GM12878 (cell line): ENCODE data around the gene ANKS1A. TPM values are rescaled to one million over a fixed set of nuclear protein-coding genes. Genes with fewer than 3 reads are reported as not detected.

Experiments used
- ATAC-seq: fragments of 200-7000 bp; cut with Tn5 transposase; 3 replicates; pipeline ENCODE4 v1.9.1; 2020; ENCODE audit warnings: mild to moderate bottlenecking, moderate library complexity
- BruUV-seq: library from RNA; stranded (reverse); fragments of 400-500 nt; replicated peaks from 2 replicates; lab custom pipeline; 2021; lab: Mats Ljungman, UMichigan
- CTCF ChIA-PET: fragments of 300-600 bp; sonication (Branson Sonifier 250); formaldehyde crosslinking; extraction: SDS; loops from one replicate; lab custom pipeline; 2021; ENCODE audit warnings: inconsistent platforms; lab: Yijun Ruan, JAX
- POLR2A ChIA-PET: fragments of 350-600 bp; formaldehyde crosslinking; extraction: SDS; loops from one replicate; lab custom pipeline; 2021; ENCODE audit warnings: inconsistent platforms; lab: Charles Lee
- RAD21 ChIA-PET: fragments of 300-600 bp; sonication (Branson Sonifier 250); formaldehyde crosslinking; loops from one replicate; lab custom pipeline; 2023; ENCODE audit warnings: antibody characterized with exemption; ENCODE audit not compliant: unreplicated experiment; lab: Charles Lee
- SMC1A ChIA-PET: fragments of 300-600 bp; sonication (Branson Sonifier 250); formaldehyde crosslinking; loops from one replicate; lab custom pipeline; 2023; ENCODE audit not compliant: unreplicated experiment, uncharacterized antibody; lab: Charles Lee
- DNase-seq: peaks from one replicate; pipeline ENCODE4 v3.0.0-alpha.2; 2011; ENCODE audit warnings: low read depth, low spot score
- FAIRE-seq: peaks from 3 replicates; lab custom pipeline; 2011; peaks lifted over from hg19 to GRCh38; lab: Jason Lieb, UNC
- H2AFZ ChIP-seq: 2 replicates; pipeline ENCODE4 v1.6.0; 2011; ENCODE audit warnings: low read depth, low read length, control low read depth; ENCODE audit not compliant: control insufficient read depth
- H3K27ac ChIP-seq: 2 replicates; pipeline ENCODE4 v1.5.1; 2011; ENCODE audit warnings: control low read depth; ENCODE audit not compliant: control insufficient read depth, insufficient read depth
- H3K27me3 ChIP-seq, 2 experiments: replicated peaks in 1 of 2; 2 replicates each; pipeline versions ENCODE4 v1.6.0 to v1.6.1; 2011; ENCODE audit warnings: low read length in 1 of 2; ENCODE audit not compliant: control insufficient read depth in 2 of 2, insufficient read depth in 2 of 2
- H3K36me3 ChIP-seq, 2 experiments: 2 replicates each; pipeline ENCODE4 v1.5.1; 2011; ENCODE audit warnings: low read length in 1 of 2; ENCODE audit not compliant: control insufficient read depth in 2 of 2, insufficient read depth in 2 of 2
- H3K4me1 ChIP-seq: 2 replicates; pipeline ENCODE4 v1.6.1; 2011; ENCODE audit warnings: mild to moderate bottlenecking, low read length, moderate library complexity, mixed read lengths; ENCODE audit not compliant: control insufficient read depth, insufficient read depth
- H3K4me2 ChIP-seq: 2 replicates; pipeline ENCODE4 v1.6.0; 2011; ENCODE audit warnings: control low read depth; ENCODE audit not compliant: control insufficient read depth, insufficient read depth
- H3K4me3 ChIP-seq: fragments of 200-600 bp; sonication (generic); 2 replicates; pipeline ENCODE4 v1.5.1; 2016
- H3K79me2 ChIP-seq: 2 replicates; pipeline ENCODE4 v1.6.0; 2011; ENCODE audit warnings: low read length; ENCODE audit not compliant: control insufficient read depth, insufficient read depth
- H3K9ac ChIP-seq: 2 replicates; pipeline ENCODE4 v1.8.0; 2011; ENCODE audit warnings: low read length, control low read depth, mixed read lengths; ENCODE audit not compliant: control insufficient read depth, insufficient read depth
- H3K9me3 ChIP-seq: replicated peaks from 3 replicates; pipeline ENCODE4 v1.5.1; 2011; ENCODE audit warnings: mild to moderate bottlenecking, low read length; ENCODE audit not compliant: control insufficient read depth, insufficient read depth
- H4K20me1 ChIP-seq: 2 replicates; pipeline ENCODE4 v1.6.0; 2011; ENCODE audit not compliant: control insufficient read depth, insufficient read depth
- ATF7 ChIP-seq: fragments of 450-650 bp; IDR thresholded peaks from 2 replicates; pipeline ENCODE4 v1.6.1; 2016; ENCODE audit warnings: low read depth, mild to moderate bottlenecking
- KAT2A ChIP-seq: conservative IDR thresholded peaks from 2 replicates; pipeline ENCODE4 v1.6.1; 2011; ENCODE audit warnings: low read depth, low read length; ENCODE audit not compliant: control insufficient read depth
- KLF5 ChIP-seq: fragments of 450-650 bp; IDR thresholded peaks from 2 replicates; pipeline ENCODE4 v1.6.1; 2014; ENCODE audit warnings: mild to moderate bottlenecking; ENCODE audit not compliant: partially characterized antibody
- WGBS: methylation state at CpG from one replicate; pipeline ENCODE4 v1.1.6; 2016; ENCODE audit warnings: low lambda C conversion rate; ENCODE audit not compliant: insufficient replicate concordance, insufficient coverage; ENCODE audit errors: missing lambda C conversion rate; 5-methylcytosine and 5-hydroxymethylcytosine counted together
- in situ Hi-C: fragments of 300-500 bp; cut with MboI; formaldehyde crosslinking; loops from 9 replicates; pipeline ENCODE4 v1.14.3; 2018; ENCODE audit warnings: mixed read lengths
- intact Hi-C: fragments of 100-400 bp; cut with micrococcal nuclease; formaldehyde crosslinking; loops from one replicate; pipeline ENCODE4 v1.14.2; 2022; ENCODE audit not compliant: unreplicated experiment
- polyA plus RNA-seq, 11 experiments: library from polyadenylated mRNA; depleted of rRNA in 4 of 11; unstranded in 6 of 11; stranded (reverse) in 5 of 11; fragments of >200 nt; fragmentation: Nextera tagmentation in 4 of 11; fragmentation: Illumina TruSeq in 1 of 11; extraction: Ambion mirVana in 4 of 11; extraction: Trizol in 1 of 11; gene quantifications; 1 replicate in 1 of 11; 2 replicates in 10 of 11; pipeline versions ENCODE4 v1.2.1 to v1.2.3, GENCODE V29; 2011 to 2016; ENCODE audit warnings: inconsistent platforms in 2 of 11, missing spikeins in 2 of 11, low read depth in 1 of 11
- total RNA-seq, 4 experiments: library from RNA; depleted of rRNA in 3 of 4; stranded (reverse); fragments of >200 nt in 3 of 4; fragmentation: Illumina TruSeq in 1 of 4; extraction: Trizol in 1 of 4; gene quantifications; 2 replicates each; pipeline versions ENCODE4 v1.2.1 to v1.2.3, GENCODE V29; 2013 to 2021
- TF ChIP-seq, protein P1 (sequence below): IDR thresholded peaks from 2 replicates; pipeline ENCODE4 v1.6.1; 2012; ENCODE audit warnings: low read depth, low read length, improper control_type of control experiment
- TF ChIP-seq, protein P2 (sequence below): IDR thresholded peaks from 2 replicates; pipeline ENCODE4 v1.6.1; 2012; ENCODE audit warnings: low read length, inconsistent platforms

The ANKS1A gene
- total and polyA plus RNA-seq, 10 of the 15 experiments (the other 5 are each of a cell fraction or from before 2014, with no cell fraction given) = 0.60 to 7.0 (median 3.0) TPM

DNA sequence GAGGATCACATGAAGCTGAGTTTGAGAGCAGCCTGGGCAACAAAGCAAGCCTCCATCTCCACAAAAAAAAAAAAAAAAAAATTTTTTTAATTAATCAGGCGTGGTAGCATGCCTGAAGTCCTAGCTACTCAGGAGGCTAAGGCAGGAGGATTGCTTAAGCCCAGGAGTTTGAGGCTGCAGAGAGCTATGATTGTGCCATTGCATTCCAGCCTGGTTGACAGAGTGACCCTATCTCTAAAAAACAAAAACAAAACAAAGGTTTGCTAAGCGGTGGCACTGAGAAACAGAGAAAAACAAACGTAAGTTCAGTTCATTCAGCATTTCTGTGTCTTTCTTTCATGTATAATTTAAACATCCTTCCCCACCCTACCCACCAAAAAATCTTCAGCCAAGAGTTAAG is 78.4 kb downstream of the ANKS1A start:
- Histone ChIP-seq H3K79me2 (no peaks in the 10 kb centered on the region), H3K4me2 (no peak overlapping the region), H3K27me3 (no peaks in the 10 kb centered on the region), H4K20me1 (no peaks in the 10 kb centered on the region), H3K27ac (no peak overlapping the region), H3K9ac (no peak overlapping the region), H3K4me1 (no peaks in the 10 kb centered on the region), H3K36me3 (no peaks in the 10 kb centered on the region), H3K4me3 (no peak overlapping the region), H3K9me3 (no peaks in the 10 kb centered on the region), H2AFZ (no peak overlapping the region)
- RAD21 ChIA-PET = interaction anchor here (0.7 kb wide), 1 partner anchor 227 kb away, joined by 3 read pairs; no protein-coding TSS in a partner anchor
- DNase-seq (no peak), ATAC-seq (no peak), FAIRE-seq (no peak)
- POLR2A ChIA-PET = interaction anchor here (0.6 kb wide), 1 partner anchor 174 kb away, joined by 3 read pairs; the partner anchor contains the start of gene TCP11
- TF ChIP-seq KLF5 (no peak), KAT2A (no peak), ATF7 (no peak)
- TF ChIP-seq, protein P1, sequence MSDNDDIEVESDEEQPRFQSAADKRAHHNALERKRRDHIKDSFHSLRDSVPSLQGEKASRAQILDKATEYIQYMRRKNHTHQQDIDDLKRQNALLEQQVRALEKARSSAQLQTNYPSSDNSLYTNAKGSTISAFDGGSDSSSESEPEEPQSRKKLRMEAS = no peak
- TF ChIP-seq, protein P2, sequence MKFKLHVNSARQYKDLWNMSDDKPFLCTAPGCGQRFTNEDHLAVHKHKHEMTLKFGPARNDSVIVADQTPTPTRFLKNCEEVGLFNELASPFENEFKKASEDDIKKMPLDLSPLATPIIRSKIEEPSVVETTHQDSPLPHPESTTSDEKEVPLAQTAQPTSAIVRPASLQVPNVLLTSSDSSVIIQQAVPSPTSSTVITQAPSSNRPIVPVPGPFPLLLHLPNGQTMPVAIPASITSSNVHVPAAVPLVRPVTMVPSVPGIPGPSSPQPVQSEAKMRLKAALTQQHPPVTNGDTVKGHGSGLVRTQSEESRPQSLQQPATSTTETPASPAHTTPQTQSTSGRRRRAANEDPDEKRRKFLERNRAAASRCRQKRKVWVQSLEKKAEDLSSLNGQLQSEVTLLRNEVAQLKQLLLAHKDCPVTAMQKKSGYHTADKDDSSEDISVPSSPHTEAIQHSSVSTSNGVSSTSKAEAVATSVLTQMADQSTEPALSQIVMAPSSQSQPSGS = no peak
- no TSS peak for BruUV-seq
- in situ Hi-C loops = no loop called here
- whole genome bisulfite sequencing = 76% methylated on average over 3 of the region's 3 CpGs
- SMC1A ChIA-PET = interaction anchor here (1.5 kb wide), 1 partner anchor 15 kb away, joined by 4 read pairs; no protein-coding TSS in a partner anchor
- CTCF ChIA-PET = interaction anchor here (2.1 kb wide), 1 partner anchor 172 kb away, joined by 4 read pairs; no protein-coding TSS in a partner anchor
- intact Hi-C loops = no loop called here
